Osteoblast (primary cell): ENCODE data around the gene RILP. TPM values are rescaled to one million over a fixed set of nuclear protein-coding genes. Genes with fewer than 3 reads are reported as not detected.
"Not testable (repeated sequence)": the region's sequence is repeated elsewhere in the genome, so short reads cannot be mapped to it uniquely, and the experiment has no call there.

Source experiments
- DNase-seq: peaks from one replicate; pipeline ENCODE4 v3.0.0; 2011; ENCODE audit warnings: low spot score, mixed read lengths; ENCODE audit not compliant: insufficient read length; ENCODE audit errors: missing footprints
- H2AFZ ChIP-seq: 2 replicates; pipeline ENCODE4 v1.6.0; 2011; ENCODE audit warnings: mild to moderate bottlenecking, low read length
- H3K27ac ChIP-seq: 2 replicates; pipeline ENCODE4 v1.5.1; 2011; ENCODE audit warnings: mild to moderate bottlenecking, low read depth, low read length, moderate library complexity
- H3K27me3 ChIP-seq: 2 replicates; pipeline ENCODE4 v1.6.0; 2012; ENCODE audit warnings: mild to moderate bottlenecking, control low read depth, inconsistent platforms, low read length, moderate library complexity; ENCODE audit not compliant: insufficient read depth
- H3K36me3 ChIP-seq: 2 replicates; pipeline ENCODE4 v1.5.1; 2011; ENCODE audit warnings: mild to moderate bottlenecking, low read length, control low read depth, moderate library complexity; ENCODE audit not compliant: insufficient read depth
- H3K4me1 ChIP-seq: 2 replicates; pipeline ENCODE4 v1.5.1; 2011; ENCODE audit warnings: mild to moderate bottlenecking, low read length, control low read depth, moderate library complexity; ENCODE audit not compliant: insufficient read depth
- H3K4me2 ChIP-seq: 2 replicates; pipeline ENCODE4 v1.6.0; 2011; ENCODE audit warnings: mild to moderate bottlenecking, low read length; ENCODE audit not compliant: insufficient read depth
- H3K4me3 ChIP-seq: fragments of 200-600 bp; sonication (generic); 3 replicates; pipeline ENCODE4 v1.5.1; 2012; ENCODE audit warnings: mild to moderate bottlenecking, low read length, inconsistent platforms; ENCODE audit not compliant: insufficient read depth
- H3K79me2 ChIP-seq: 2 replicates; pipeline ENCODE4 v1.6.0; 2012; ENCODE audit warnings: mild to moderate bottlenecking, low read length, control low read depth, inconsistent platforms; ENCODE audit not compliant: insufficient read depth
- H3K9me3 ChIP-seq: 2 replicates; pipeline ENCODE4 v1.5.1; 2011; ENCODE audit warnings: low read depth, low read length, control low read depth
- H4K20me1 ChIP-seq: 2 replicates; pipeline ENCODE4 v1.6.0; 2012; ENCODE audit warnings: mild to moderate bottlenecking, low read length, control low read depth; ENCODE audit not compliant: insufficient read depth
- CTCF ChIP-seq: IDR thresholded peaks from 2 replicates; pipeline ENCODE4 v1.5.1; 2011; ENCODE audit warnings: mild to moderate bottlenecking, low read depth, low read length, moderate library complexity; ENCODE audit errors: extremely low read depth
- total RNA-seq: library from RNA; depleted of rRNA; stranded (reverse); fragments of >200 nt; gene quantifications from 2 replicates; pipeline ENCODE4 v1.2.3, GENCODE V29; 2012

RILP gene
- total RNA-seq, 1 donor = 11.6 TPM

GRCh38 chr17:1661045-1661444 is 11.4 kb upstream of the RILP start:
- TF ChIP-seq CTCF = no peak
- Histone ChIP-seq H4K20me1 (peaks cover under 1% of the 10 kb centered on the region), H3K36me3 (peaks cover 76% of the 10 kb centered on the region), H2AFZ (no peak overlapping the region), H3K9me3 (no peaks in the 10 kb centered on the region), H3K27me3 (no peaks in the 10 kb centered on the region), H3K27ac (no peak overlapping the region), H3K79me2 (peaks cover 6% of the 10 kb centered on the region), H3K4me1 (no peaks in the 10 kb centered on the region), H3K4me3 (no peak overlapping the region), H3K4me2 (no peak overlapping the region)
- no peak for DNase-seq

GRCh38 chr17:1658100-1658499 is 8.4 kb upstream of the RILP start:
- Histone ChIP-seq H4K20me1 (no peaks in the 10 kb centered on the region), H3K36me3 (peaks cover 82% of the 10 kb centered on the region), H3K9me3 (no peaks in the 10 kb centered on the region), H3K4me1 (no peaks in the 10 kb centered on the region), H3K4me2 (no peak overlapping the region), H2AFZ (no peak overlapping the region), H3K4me3 (no peak overlapping the region), H3K79me2 (no peaks in the 10 kb centered on the region), H3K27ac (no peak overlapping the region), H3K27me3 (no peaks in the 10 kb centered on the region)
- no peak for TF ChIP-seq CTCF
- DNase-seq = no peak

- Histone ChIP-seq H3K9me3 (no peaks in the 10 kb centered on the region), H3K4me2 (no peak overlapping the region), H3K27ac (no peak overlapping the region), H3K4me1 (peaks cover 7% of the 10 kb centered on the region), H2AFZ (no peak overlapping the region), H4K20me1 (no peaks in the 10 kb centered on the region), H3K4me3 (no peak overlapping the region), H3K36me3 (peaks cover 78% of the 10 kb centered on the region), H3K27me3 (no peaks in the 10 kb centered on the region), H3K79me2 (no peaks in the 10 kb centered on the region)
- no peak for TF ChIP-seq CTCF
- DNase-seq = peak; percentile 44
These were observed 4.1 kb upstream of the RILP start for GRCh38 chr17:1653735-1654134.

GRCh38 chr17:1652794-1653193 is 3.1 kb upstream of the RILP start:
- peaks cover 69% of the 10 kb centered on the region for H3K36me3 ChIP-seq
- H2AFZ ChIP-seq, H3K27ac ChIP-seq, H3K4me3 ChIP-seq, H3K4me1 ChIP-seq, DNase-seq, H3K9me3 ChIP-seq, H3K27me3 ChIP-seq, H4K20me1 ChIP-seq, H3K79me2 ChIP-seq, H3K4me2 ChIP-seq: not testable (repeated sequence)

GRCh38 chr17:1651559-1651844 is 1.8 kb upstream of the RILP start:
- Histone ChIP-seq H3K4me1 (peaks cover 9% of the 10 kb centered on the region), H2AFZ (no peak overlapping the region), H3K27ac (no peak overlapping the region), H3K36me3 (peaks cover 61% of the 10 kb centered on the region), H3K4me2 (no peak overlapping the region), H3K4me3 (no peak overlapping the region), H3K9me3 (no peaks in the 10 kb centered on the region), H3K79me2 (no peaks in the 10 kb centered on the region), H3K27me3 (no peaks in the 10 kb centered on the region), H4K20me1 (no peaks in the 10 kb centered on the region)
- peak; percentile 21 for DNase-seq
- TF ChIP-seq CTCF = no peak
